ENCODE data around the gene UBE2L5.
A peak's percentile ranks its signal among the peaks of the same experiment; 100 is the strongest.

The UBE2L5 gene

GRCh38 chr13:30406779-30407416 is 15.4 kb upstream of the UBE2L5 start:
- no peak for DNase-seq (ENCODE audit: low spot score)

GRCh38 chr13:30408319-30409101 is 13.8 kb upstream of the UBE2L5 start:
- DNase-seq (ENCODE audit: low spot score): peak; percentile 91

GRCh38 chr13:30409886-30410704 is 12.2 kb upstream of the UBE2L5 start:
- no peak for DNase-seq (ENCODE audit: low spot score)

- DNase-seq (ENCODE audit: low spot score): no peak
Observed at GRCh38 chr13:30410705-30411125, 11.6 kb upstream of the UBE2L5 start.

- no peak for DNase-seq (ENCODE audit: low spot score)
Observed at GRCh38 chr13:30412346-30412745, 9.9 kb upstream of the UBE2L5 start.

GRCh38 chr13:30413842-30414241 is 8.5 kb upstream of the UBE2L5 start:
- no peak for DNase-seq (ENCODE audit: low spot score)

- DNase-seq (ENCODE audit: low spot score): no peak
Observed at GRCh38 chr13:30415430-30416030, 6.8 kb upstream of the UBE2L5 start.

GRCh38 chr13:30416471-30416870 is 5.8 kb upstream of the UBE2L5 start:
- no peak for DNase-seq (ENCODE audit: low spot score)

- DNase-seq (ENCODE audit: low spot score): no peak
Observed at GRCh38 chr13:30418075-30418716, 4.1 kb upstream of the UBE2L5 start.

GRCh38 chr13:30418717-30419459 is 3.4 kb upstream of the UBE2L5 start:
- DNase-seq (ENCODE audit: low spot score): no peak

- peak; percentile 78 for DNase-seq (ENCODE audit: low spot score)
Observed at GRCh38 chr13:30421093-30422053, 920 bp upstream of the UBE2L5 start.

GRCh38 chr13:30423891-30424290 is 1.6 kb downstream of the UBE2L5 start:
- no peak for DNase-seq (ENCODE audit: low spot score)

- no peak for DNase-seq (ENCODE audit: low spot score)
Observed at GRCh38 chr13:30429235-30429634, 6.9 kb downstream of the UBE2L5 start.

- DNase-seq (ENCODE audit: low spot score): no peak
Observed at GRCh38 chr13:30429721-30430694, 7.7 kb downstream of the UBE2L5 start.

- no peak for DNase-seq (ENCODE audit: low spot score)
Observed at GRCh38 chr13:30431269-30431940, 9.1 kb downstream of the UBE2L5 start.

GRCh38 chr13:30435911-30436451 is 13.7 kb downstream of the UBE2L5 start:
- no peak for DNase-seq (ENCODE audit: low spot score)

GRCh38 chr13:30437177-30437576 is 14.9 kb downstream of the UBE2L5 start:
- no peak for DNase-seq (ENCODE audit: low spot score)

- no peak for DNase-seq (ENCODE audit: low spot score)
Observed at GRCh38 chr13:30438286-30438685, 16.0 kb downstream of the UBE2L5 start.
